Activated naive CD8-positive, alpha-beta T cell treated with anti-CD3 and anti-CD28 coated beads, Interleukin-2, amount 10 ng/mL, durations not matched to agents 7 days and 5 days (primary cell): Measurements from ENCODE around the gene TPI1. TPM values are rescaled to one million over a fixed set of nuclear protein-coding genes. Genes with fewer than 3 reads are reported as not detected.
A peak's percentile ranks its signal among the peaks of the same experiment; 100 is the strongest.
"Not testable (repeated sequence)": the region's sequence is repeated elsewhere in the genome, so short reads cannot be mapped to it uniquely, and the experiment has no call there.

Experiments used
- ATAC-seq: fragments of 150-1000 bp; cut with Tn5 transposase; one replicate; pipeline ENCODE4 v1.10.0; 2021; ENCODE audit warnings: low read depth, moderate library complexity
- POLR2A ChIA-PET: fragments of 350-600 bp; sonication (Branson Sonifier 250); formaldehyde crosslinking; loops from one replicate; lab custom pipeline; 2021; ENCODE audit warnings: antibody characterized with exemption; lab: Charles Lee
- DNase-seq: peaks from one replicate; pipeline ENCODE4 v3.0.0; 2021
- H3K27ac Mint-ChIP-seq: one replicate; pipeline ENCODE4 v1.8.0; 2022; ENCODE audit warnings: mild to moderate bottlenecking, mixed read lengths
- H3K27me3 Mint-ChIP-seq: one replicate; pipeline ENCODE4 v1.8.0; 2022; ENCODE audit warnings: mild to moderate bottlenecking, moderate library complexity, mixed read lengths
- H3K36me3 Mint-ChIP-seq: one replicate; pipeline ENCODE4 v1.8.0; 2021; ENCODE audit warnings: mild to moderate bottlenecking, mixed read lengths
- H3K4me1 Mint-ChIP-seq: one replicate; pipeline ENCODE4 v1.8.0; 2021; ENCODE audit warnings: mixed read lengths
- H3K4me3 Mint-ChIP-seq: one replicate; pipeline ENCODE4 v1.8.0; 2022; ENCODE audit warnings: mild to moderate bottlenecking, moderate library complexity, mixed read lengths
- H3K9me3 Mint-ChIP-seq: one replicate; pipeline ENCODE4 v1.8.0; 2021; ENCODE audit warnings: mixed read lengths
- total RNA-seq, 2 experiments: library from RNA; stranded (reverse); gene quantifications; one replicate each; pipeline ENCODE4 v1.2.3, GENCODE V29; 2021

TPI1 gene
- total RNA-seq, 2 experiments from 2014 or later: 1,129 to 1,200 TPM

- Mint-ChIP-seq H3K36me3 (peaks cover 26% of the 10 kb centered on the region), H3K4me3 (peak overlapping the region; percentile 96), H3K9me3 (no peaks in the 10 kb centered on the region), H3K4me1 (peaks cover 31% of the 10 kb centered on the region), H3K27me3 (no peaks in the 10 kb centered on the region), H3K27ac (peak overlapping the region; percentile 64)
- POLR2A ChIA-PET: interaction anchor here (0.5 to 7.2 kb wide), 6 partner anchors 12 to 174 kb away, joined by 6 to 106 read pairs (median 24); partner anchors contain the start of genes MLF2, SPSB2 and TPI1
- ATAC-seq (no peak), DNase-seq (no peak)
These were observed 13.3 kb upstream of the TPI1 start for GRCh38 chr12:6854036-6854435.

DNA sequence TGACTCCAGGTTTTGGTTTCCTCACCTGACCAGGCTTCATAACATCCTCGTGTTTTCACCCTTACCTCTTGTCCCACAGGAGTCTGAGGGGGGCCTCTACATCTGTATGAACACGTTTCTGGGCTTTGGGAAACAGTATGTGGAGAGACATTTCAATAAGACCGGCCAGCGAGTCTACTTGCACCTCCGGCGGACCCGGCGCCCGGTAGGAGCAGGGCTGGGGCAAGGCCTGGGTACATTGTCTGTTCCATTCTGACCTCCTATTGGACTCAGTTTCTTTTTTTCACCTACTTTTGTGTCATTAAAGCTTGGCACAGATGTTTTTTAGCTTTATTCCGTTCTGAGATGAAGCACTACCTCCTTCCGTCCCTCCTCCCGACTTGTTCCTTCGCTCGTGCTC is 12.0 kb upstream of the TPI1 start:
- Mint-ChIP-seq H3K9me3 (no peaks in the 10 kb centered on the region), H3K36me3 (peaks cover 17% of the 10 kb centered on the region), H3K27me3 (no peaks in the 10 kb centered on the region), H3K27ac (no peak overlapping the region), H3K4me3 (no peak overlapping the region), H3K4me1 (peaks cover 19% of the 10 kb centered on the region)
- no peak for ATAC-seq
- POLR2A ChIA-PET: interaction anchor here (7.2 kb wide), 1 partner anchor 11 kb away, joined by 106 read pairs; the partner anchor contains the start of gene TPI1
- DNase-seq: no peak

- ATAC-seq (no peak), DNase-seq (no peak)
- H3K4me3 Mint-ChIP-seq: no peak overlapping the region
- H3K27ac Mint-ChIP-seq: no peak overlapping the region
- H3K9me3 Mint-ChIP-seq: no peaks in the 10 kb centered on the region
- H3K4me1 Mint-ChIP-seq: peaks cover 6% of the 10 kb centered on the region
- POLR2A ChIA-PET: no interaction called here
- peaks cover 28% of the 10 kb centered on the region for H3K36me3 Mint-ChIP-seq
- no peaks in the 10 kb centered on the region for H3K27me3 Mint-ChIP-seq
These were observed 8.5 kb upstream of the TPI1 start for GRCh38 chr12:6858799-6859198.

DNA sequence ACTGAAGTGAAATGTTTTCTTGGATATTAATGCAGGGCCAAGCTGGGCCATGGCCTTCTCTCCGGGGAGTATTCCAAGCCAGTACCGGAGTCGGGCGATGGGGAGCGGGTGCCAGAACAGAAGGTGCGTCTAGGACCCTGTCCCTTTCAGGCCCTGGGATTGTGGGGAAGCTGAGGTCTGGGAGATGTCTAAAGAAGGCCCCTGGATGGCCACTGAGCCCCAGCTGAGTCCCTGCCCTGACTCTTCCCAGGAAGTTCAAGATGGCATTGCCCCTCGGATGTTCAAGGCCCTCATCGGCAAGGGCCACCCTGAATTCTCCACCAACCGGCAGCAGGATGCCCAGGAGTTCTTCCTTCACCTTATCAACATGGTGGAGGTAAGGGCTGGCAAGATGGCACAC is 7.2 kb upstream of the TPI1 start:
- POLR2A ChIA-PET: interaction anchor here (1.0 to 3.2 kb wide), 3 partner anchors 8 to 12 kb away, joined by 4 to 16 read pairs (median 7); partner anchors contain the start of genes CDCA3, SPSB2 and USP5
- H3K9me3 Mint-ChIP-seq: no peaks in the 10 kb centered on the region
- ATAC-seq: no peak
- H3K4me1 Mint-ChIP-seq: no peaks in the 10 kb centered on the region
- H3K4me3 Mint-ChIP-seq: no peak overlapping the region
- no peak overlapping the region for H3K27ac Mint-ChIP-seq
- H3K27me3 Mint-ChIP-seq: no peaks in the 10 kb centered on the region
- no peak for DNase-seq
- peaks cover 31% of the 10 kb centered on the region for H3K36me3 Mint-ChIP-seq

DNA sequence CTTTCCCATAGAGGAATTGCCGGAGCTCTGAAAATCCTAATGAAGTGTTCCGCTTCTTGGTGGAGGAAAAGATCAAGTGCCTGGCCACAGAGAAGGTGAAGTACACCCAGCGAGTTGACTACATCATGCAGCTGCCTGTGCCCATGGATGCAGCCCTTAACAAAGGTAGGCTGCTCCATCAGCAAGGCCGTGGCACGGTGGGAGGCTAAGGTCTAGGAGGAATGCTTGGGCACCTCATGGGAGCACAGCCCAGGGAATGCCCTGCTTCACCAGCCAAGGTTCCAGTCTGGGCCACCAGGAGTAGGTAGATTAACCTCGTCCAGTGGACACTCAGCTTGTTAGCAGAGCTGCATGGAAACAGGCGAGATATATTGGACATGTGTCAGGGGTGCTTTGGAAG is 6.4 kb upstream of the TPI1 start:
- ATAC-seq (no peak), DNase-seq (no peak)
- H3K4me3 Mint-ChIP-seq: no peak overlapping the region
- H3K27ac Mint-ChIP-seq: no peak overlapping the region
- H3K4me1 Mint-ChIP-seq: no peaks in the 10 kb centered on the region
- no peaks in the 10 kb centered on the region for H3K27me3 Mint-ChIP-seq
- POLR2A ChIA-PET: interaction anchor here (2.0 to 3.2 kb wide), 2 partner anchors 9 to 11 kb away, joined by 7 to 16 read pairs; partner anchors contain the start of genes CDCA3, SPSB2 and USP5
- no peaks in the 10 kb centered on the region for H3K9me3 Mint-ChIP-seq
- peaks cover 29% of the 10 kb centered on the region for H3K36me3 Mint-ChIP-seq

DNA sequence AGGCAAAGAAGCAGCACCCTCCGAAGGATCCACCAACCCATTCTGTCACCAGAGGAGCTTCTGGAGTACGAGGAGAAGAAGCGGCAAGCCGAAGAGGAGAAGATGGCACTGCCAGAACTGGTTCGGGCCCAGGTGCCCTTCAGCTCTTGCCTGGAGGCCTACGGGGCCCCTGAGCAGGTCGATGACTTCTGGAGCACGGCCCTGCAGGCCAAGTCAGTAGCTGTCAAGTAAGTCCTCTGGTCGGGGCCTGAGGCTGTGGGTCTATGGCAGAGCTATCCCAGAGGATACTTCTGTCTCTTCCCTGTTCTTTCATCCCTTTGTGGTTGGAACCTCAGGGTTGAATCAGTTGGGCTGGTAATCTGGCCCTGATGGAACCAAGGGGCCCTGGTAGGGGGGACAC is 5.9 kb upstream of the TPI1 start:
- Mint-ChIP-seq H3K4me1 (peaks cover 1% of the 10 kb centered on the region), H3K9me3 (no peaks in the 10 kb centered on the region), H3K27me3 (no peaks in the 10 kb centered on the region), H3K4me3 (no peak overlapping the region), H3K27ac (no peak overlapping the region), H3K36me3 (peaks cover 29% of the 10 kb centered on the region)
- ATAC-seq (no peak), DNase-seq (no peak)
- POLR2A ChIA-PET: interaction anchor here (1.1 to 3.2 kb wide), 3 partner anchors 10 to 157 kb away, joined by 3 to 16 read pairs (median 7); partner anchors contain the start of genes CDCA3, LPCAT3, SPSB2 and USP5

DNA sequence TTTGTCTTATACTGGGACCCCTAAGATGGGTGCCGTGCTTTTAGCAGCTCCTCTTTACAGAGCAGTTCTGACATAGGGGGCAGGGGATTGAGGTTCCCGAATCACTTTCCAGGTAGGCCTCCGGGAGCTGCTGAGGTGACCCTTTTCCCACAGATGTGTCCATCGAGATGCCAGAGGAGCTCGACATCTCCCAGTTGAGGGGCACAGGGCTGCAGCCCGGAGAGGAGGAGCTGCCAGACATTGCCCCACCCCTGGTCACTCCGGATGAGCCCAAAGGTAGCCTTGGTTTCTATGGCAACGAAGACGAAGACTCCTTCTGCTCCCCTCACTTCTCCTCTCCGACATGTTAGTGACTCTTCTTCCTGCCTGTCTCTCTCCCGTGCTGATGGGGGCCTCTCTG is 4.3 kb upstream of the TPI1 start:
- no peak overlapping the region for H3K27ac Mint-ChIP-seq
- POLR2A ChIA-PET: interaction anchor here (0.5 to 7.5 kb wide), 2 partner anchors 10 to 289 kb away, joined by 3 to 106 read pairs; partner anchors contain the start of genes CDCA3 and USP5
- DNase-seq (no peak), ATAC-seq (no peak)
- H3K4me3 Mint-ChIP-seq: no peak overlapping the region
- peaks cover 4% of the 10 kb centered on the region for H3K4me1 Mint-ChIP-seq
- H3K9me3 Mint-ChIP-seq: no peaks in the 10 kb centered on the region
- no peaks in the 10 kb centered on the region for H3K27me3 Mint-ChIP-seq
- peaks cover 29% of the 10 kb centered on the region for H3K36me3 Mint-ChIP-seq

DNA sequence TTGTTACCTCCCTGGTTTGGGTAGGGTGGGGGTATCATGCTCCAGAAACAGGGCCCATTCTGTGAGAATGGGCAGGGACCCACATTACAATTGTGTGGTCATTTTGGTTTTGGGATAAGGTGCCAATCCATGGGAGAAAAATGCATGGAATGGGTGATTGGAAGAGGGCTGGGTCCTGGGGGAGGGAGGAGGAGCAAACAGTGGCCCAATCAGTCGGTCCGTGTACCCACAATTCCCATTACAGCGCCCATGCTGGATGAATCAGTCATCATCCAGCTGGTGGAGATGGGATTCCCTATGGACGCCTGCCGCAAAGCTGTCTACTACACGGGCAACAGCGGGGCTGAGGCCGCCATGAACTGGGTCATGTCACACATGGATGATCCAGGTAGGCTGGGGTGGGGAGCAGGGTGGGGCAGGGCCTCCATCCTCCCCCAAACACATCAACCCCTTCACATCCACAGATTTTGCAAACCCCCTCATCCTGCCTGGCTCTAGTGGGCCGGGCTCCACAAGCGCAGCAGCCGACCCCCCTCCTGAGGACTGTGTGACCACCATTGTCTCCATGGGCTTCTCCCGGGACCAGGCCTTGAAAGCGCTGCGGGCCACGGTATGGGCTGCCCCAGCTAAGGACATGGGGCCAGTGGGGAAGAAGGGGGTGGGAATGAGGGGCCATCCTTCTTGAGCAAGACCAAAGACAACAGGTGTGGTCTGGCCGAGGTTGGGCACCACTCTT is 3.6 kb upstream of the TPI1 start:
- no peak for ATAC-seq
- POLR2A ChIA-PET: interaction anchor here (1.4 to 7.5 kb wide), 3 partner anchors 11 to 175 kb away, joined by 4 to 106 read pairs (median 4); partner anchors contain the start of genes CDCA3, USP5 and ZNF384
- Mint-ChIP-seq H3K4me3 (no peak overlapping the region), H3K27ac (no peak overlapping the region), H3K36me3 (peaks cover 34% of the 10 kb centered on the region), H3K4me1 (peaks cover 7% of the 10 kb centered on the region), H3K27me3 (no peaks in the 10 kb centered on the region), H3K9me3 (no peaks in the 10 kb centered on the region)
- DNase-seq: no peak

- H3K27ac Mint-ChIP-seq, ATAC-seq, H3K9me3 Mint-ChIP-seq, H3K27me3 Mint-ChIP-seq, H3K4me3 Mint-ChIP-seq, DNase-seq: not testable (repeated sequence)
- POLR2A ChIA-PET: interaction anchor here (1.4 to 7.5 kb wide), 3 partner anchors 13 to 176 kb away, joined by 4 to 106 read pairs (median 4); partner anchors contain the start of genes CDCA3, USP5 and ZNF384
- Mint-ChIP-seq H3K4me1 (peaks cover 21% of the 10 kb centered on the region), H3K36me3 (peaks cover 43% of the 10 kb centered on the region)
These were observed 2.0 kb upstream of the TPI1 start for GRCh38 chr12:6865307-6865706.

- POLR2A ChIA-PET: interaction anchor here (0.6 to 7.5 kb wide), 18 partner anchors 14 to 308 kb away, joined by 3 to 106 read pairs (median 4); partner anchors contain the start of genes C12orf57, CDCA3, COPS7A and ENO2
- Mint-ChIP-seq H3K27me3 (no peaks in the 10 kb centered on the region), H3K36me3 (peaks cover 40% of the 10 kb centered on the region), H3K9me3 (no peaks in the 10 kb centered on the region), H3K4me3 (peak overlapping the region; percentile 95), H3K4me1 (peaks cover 32% of the 10 kb centered on the region), H3K27ac (peak overlapping the region; percentile 12)
- DNase-seq (no peak), ATAC-seq (no peak)
These were observed 990 bp upstream of the TPI1 start for GRCh38 chr12:6866163-6866919.

GRCh38 chr12:6866920-6867412 is 365 bp upstream of the TPI1 start:
- H3K4me1 Mint-ChIP-seq: peaks cover 38% of the 10 kb centered on the region
- POLR2A ChIA-PET: interaction anchor here (0.6 to 7.5 kb wide), 21 partner anchors 14 to 309 kb away, joined by 3 to 106 read pairs (median 4); partner anchors contain the start of genes C12orf57, CDCA3, COPS7A and ENO2
- H3K27ac Mint-ChIP-seq: peak overlapping the region; percentile 96
- no peaks in the 10 kb centered on the region for H3K27me3 Mint-ChIP-seq
- ATAC-seq: no peak
- H3K36me3 Mint-ChIP-seq: peaks cover 39% of the 10 kb centered on the region
- no peaks in the 10 kb centered on the region for H3K9me3 Mint-ChIP-seq
- H3K4me3 Mint-ChIP-seq: peak overlapping the region; percentile 95
- no peak for DNase-seq

- Mint-ChIP-seq H3K4me1 (peaks cover 39% of the 10 kb centered on the region), H3K4me3 (peak overlapping the region; percentile 95), H3K36me3 (peaks cover 36% of the 10 kb centered on the region), H3K27me3 (no peaks in the 10 kb centered on the region), H3K27ac (peak overlapping the region; percentile 78), H3K9me3 (no peaks in the 10 kb centered on the region)
- POLR2A ChIA-PET: interaction anchor here (0.7 to 7.5 kb wide), 19 partner anchors 16 to 240 kb away, joined by 3 to 106 read pairs (median 6); partner anchors contain the start of genes C12orf57, CDCA3, COPS7A and ENO2
- ATAC-seq (peak; percentile 0), DNase-seq (no peak)
These were observed 1.1 kb downstream of the TPI1 start for GRCh38 chr12:6868211-6869048.
